ENCODE data around the gene PPP2R1A. TPM values are rescaled to one million over a fixed set of nuclear protein-coding genes. Genes with fewer than 3 reads are reported as not detected.

The PPP2R1A gene
- total RNA-seq, 1 experiment from 2014 or later: 316 TPM

- DNase-seq: no peak
- Histone ChIP-seq H3K4me1 (replicated peaks; ENCODE audit: insufficient read depth) (peaks cover 7% of the 10 kb centered on the region; the same call in 1 of the 2 replicates), H3K27me3 (ENCODE audit: insufficient read depth, low read depth) (no peaks in the 10 kb centered on the region), H3K4me2 (no peak overlapping the region), H3F3A (ENCODE audit: insufficient read depth, low read depth) (peaks cover 3% of the 10 kb centered on the region; the same call in 1 of the 2 replicates), H2AFZ (no peak overlapping the region), H3K36me3 (ENCODE audit: low read depth) (peaks cover 84% of the 10 kb centered on the region), H3K27ac (no peak overlapping the region), H3K9me3 (ENCODE audit: insufficient read depth, low read depth) (no peaks in the 10 kb centered on the region), H3K4me3 (no peak overlapping the region), H4K20me1 (ENCODE audit: insufficient read depth) (0 out of 2 replicates have a peak, but pooled peaks cover 4% of the 10 kb centered on the region), H3K79me2 (ENCODE audit: low read depth) (no peaks in the 10 kb centered on the region), H3K9me2 (ENCODE audit: insufficient read depth) (no peaks in the 10 kb centered on the region)
- BruUV-seq (replicated peaks): no TSS peak
- TF ChIP-seq EZH2 (IDR thresholded peaks at IDR 0.05; ENCODE audit: low read depth): no peak
- TF ChIP-seq CTCF (conservative IDR thresholded peaks at IDR 0.05): no peak
- CTCF ChIA-PET: no interaction called here
- intact Hi-C loops (cut with micrococcal nuclease; ENCODE audit: unreplicated experiment): no loop called here
- POLR2A ChIA-PET (ENCODE audit: unreplicated experiment): no interaction called here
Measured at GRCh38 chr19:52216401-52216800, 26.5 kb downstream of the PPP2R1A start.

GRCh38 chr19:52217576-52217975 is 27.7 kb downstream of the PPP2R1A start:
- Histone ChIP-seq H3K79me2 (ENCODE audit: low read depth) (no peaks in the 10 kb centered on the region), H3K27me3 (ENCODE audit: insufficient read depth, low read depth) (no peaks in the 10 kb centered on the region), H3K36me3 (ENCODE audit: low read depth) (peaks cover 85% of the 10 kb centered on the region), H4K20me1 (ENCODE audit: insufficient read depth) (0 out of 2 replicates have a peak, but pooled peaks cover 4% of the 10 kb centered on the region), H3F3A (ENCODE audit: insufficient read depth, low read depth) (peaks cover 3% of the 10 kb centered on the region; the same call in 1 of the 2 replicates), H2AFZ (no peak overlapping the region), H3K27ac (no peak overlapping the region), H3K4me3 (no peak overlapping the region), H3K4me1 (replicated peaks; ENCODE audit: insufficient read depth) (peaks cover 7% of the 10 kb centered on the region; the same call in 1 of the 2 replicates), H3K9me3 (ENCODE audit: insufficient read depth, low read depth) (no peaks in the 10 kb centered on the region), H3K9me2 (ENCODE audit: insufficient read depth) (no peaks in the 10 kb centered on the region), H3K4me2 (no peak overlapping the region)
- TF ChIP-seq CTCF (conservative IDR thresholded peaks at IDR 0.05) (no peak), EZH2 (IDR thresholded peaks at IDR 0.05; ENCODE audit: low read depth) (no peak)
- BruUV-seq (replicated peaks): no TSS peak
- ChIA-PET POLR2A (ENCODE audit: unreplicated experiment) (no interaction called here), CTCF (no interaction called here)
- intact Hi-C loops (cut with micrococcal nuclease; ENCODE audit: unreplicated experiment): no loop called here
- DNase-seq: no peak

DNA sequence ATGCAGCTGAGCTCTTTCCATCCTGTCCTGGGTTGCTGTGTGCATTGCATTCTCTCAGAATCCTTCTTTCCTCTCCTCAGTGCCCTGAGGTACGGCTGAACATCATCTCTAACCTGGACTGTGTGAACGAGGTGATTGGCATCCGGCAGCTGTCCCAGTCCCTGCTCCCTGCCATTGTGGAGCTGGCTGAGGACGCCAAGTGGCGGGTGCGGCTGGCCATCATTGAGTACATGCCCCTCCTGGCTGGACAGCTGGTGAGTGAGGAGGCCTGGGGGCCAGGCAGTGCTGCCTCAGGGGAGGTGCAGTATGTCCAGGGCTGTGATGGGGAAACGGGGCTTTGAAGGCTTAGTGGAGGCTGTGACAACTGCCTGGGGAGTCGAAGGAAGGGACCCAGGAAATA is 29.8 kb downstream of the PPP2R1A start:
- no peak for DNase-seq
- ChIA-PET POLR2A (ENCODE audit: unreplicated experiment) (no interaction called here), CTCF (no interaction called here)
- BruUV-seq (replicated peaks): no TSS peak
- Histone ChIP-seq H3K27me3 (ENCODE audit: insufficient read depth, low read depth) (no peaks in the 10 kb centered on the region), H3K9me3 (ENCODE audit: insufficient read depth, low read depth) (no peaks in the 10 kb centered on the region), H3K4me1 (replicated peaks; ENCODE audit: insufficient read depth) (no peaks in the 10 kb centered on the region), H3F3A (ENCODE audit: insufficient read depth, low read depth) (no peaks in the 10 kb centered on the region), H4K20me1 (ENCODE audit: insufficient read depth) (0 out of 2 replicates have a peak, but pooled peaks cover 4% of the 10 kb centered on the region), H3K4me2 (no peak overlapping the region), H3K27ac (no peak overlapping the region), H3K79me2 (ENCODE audit: low read depth) (no peaks in the 10 kb centered on the region), H3K4me3 (no peak overlapping the region), H3K9me2 (ENCODE audit: insufficient read depth) (no peaks in the 10 kb centered on the region), H3K36me3 (ENCODE audit: low read depth) (peaks cover 78% of the 10 kb centered on the region), H2AFZ (no peak overlapping the region)
- TF ChIP-seq EZH2 (IDR thresholded peaks at IDR 0.05; ENCODE audit: low read depth) (no peak), CTCF (conservative IDR thresholded peaks at IDR 0.05) (no peak)
- intact Hi-C loops (cut with micrococcal nuclease; ENCODE audit: unreplicated experiment): no loop called here
